Gastrocnemius medialis (tissue), 4 donors: ENCODE measurements around the gene FERMT2.

ENCODE experiments used
- POLR2A ChIP-seq, 2 donors: fragments of 450-650 bp; IDR thresholded peaks; one replicate each; pipeline ENCODE4 v1.6.1; 2017; ENCODE audit warnings: antibody characterized with exemption in 2 of 2, mild to moderate bottlenecking in 2 of 2, moderate library complexity in 2 of 2
- TF ChIP-seq, protein P1 (sequence below), 5 experiments: fragments of 450-650 bp in 3 of 5; fragments of 200-600 bp in 2 of 5; sonication (generic) in 2 of 5; IDR thresholded peaks in 4 of 5; conservative IDR thresholded peaks in 1 of 5; 1 replicate in 4 of 5; 2 replicates in 1 of 5; pipeline ENCODE4 v1.5.1; 2016 to 2019; ENCODE audit warnings: antibody characterized with exemption in 5 of 5, mild to moderate bottlenecking in 3 of 5, moderate library complexity in 3 of 5

- TF ChIP-seq, protein P1, sequence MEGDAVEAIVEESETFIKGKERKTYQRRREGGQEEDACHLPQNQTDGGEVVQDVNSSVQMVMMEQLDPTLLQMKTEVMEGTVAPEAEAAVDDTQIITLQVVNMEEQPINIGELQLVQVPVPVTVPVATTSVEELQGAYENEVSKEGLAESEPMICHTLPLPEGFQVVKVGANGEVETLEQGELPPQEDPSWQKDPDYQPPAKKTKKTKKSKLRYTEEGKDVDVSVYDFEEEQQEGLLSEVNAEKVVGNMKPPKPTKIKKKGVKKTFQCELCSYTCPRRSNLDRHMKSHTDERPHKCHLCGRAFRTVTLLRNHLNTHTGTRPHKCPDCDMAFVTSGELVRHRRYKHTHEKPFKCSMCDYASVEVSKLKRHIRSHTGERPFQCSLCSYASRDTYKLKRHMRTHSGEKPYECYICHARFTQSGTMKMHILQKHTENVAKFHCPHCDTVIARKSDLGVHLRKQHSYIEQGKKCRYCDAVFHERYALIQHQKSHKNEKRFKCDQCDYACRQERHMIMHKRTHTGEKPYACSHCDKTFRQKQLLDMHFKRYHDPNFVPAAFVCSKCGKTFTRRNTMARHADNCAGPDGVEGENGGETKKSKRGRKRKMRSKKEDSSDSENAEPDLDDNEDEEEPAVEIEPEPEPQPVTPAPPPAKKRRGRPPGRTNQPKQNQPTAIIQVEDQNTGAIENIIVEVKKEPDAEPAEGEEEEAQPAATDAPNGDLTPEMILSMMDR (IDR thresholded peaks at IDR 0.05 in 4 of 5, conservative IDR thresholded peaks at IDR 0.05 in 1 of 5), result peak; percentile 32 to 59 (median 52)
- TF ChIP-seq POLR2A (IDR thresholded peaks at IDR 0.05), result no peak
Observed at GRCh38 chr14:52951681-52952554, 1.1 kb upstream of the FERMT2 start.
